ENCODE results near the gene ANXA2R. TPM values are rescaled to one million over a fixed set of nuclear protein-coding genes. Genes with fewer than 3 reads are reported as not detected.
"Not testable (repeated sequence)": the region's sequence is repeated elsewhere in the genome, so short reads cannot be mapped to it uniquely, and the experiment has no call there.

Gene ANXA2R
- total RNA-seq, 1 experiment from 2014 or later, result 4.5 TPM

- DNase-seq (ENCODE audit: low spot score), result no peak
These were observed 21.4 kb upstream of the ANXA2R start for GRCh38 chr5:43061352-43062075.

- not testable (repeated sequence) for DNase-seq (ENCODE audit: low spot score)
These were observed 19.9 kb upstream of the ANXA2R start for GRCh38 chr5:43060020-43060419.

GRCh38 chr5:43055098-43055497 is 15.0 kb upstream of the ANXA2R start:
- not testable (repeated sequence) for DNase-seq (ENCODE audit: low spot score)

GRCh38 chr5:43051684-43052083 is 11.6 kb upstream of the ANXA2R start:
- no peak for DNase-seq (ENCODE audit: low spot score)

- no peak for DNase-seq (ENCODE audit: low spot score)
These were observed 10.3 kb upstream of the ANXA2R start for GRCh38 chr5:43050384-43050783.

- DNase-seq (ENCODE audit: low spot score), result no peak
These were observed 9.1 kb upstream of the ANXA2R start for GRCh38 chr5:43049236-43049635.

- DNase-seq (ENCODE audit: low spot score), result no peak
These were observed 6.4 kb upstream of the ANXA2R start for GRCh38 chr5:43046474-43046873.

- DNase-seq (ENCODE audit: low spot score), result no peak
These were observed 5.1 kb upstream of the ANXA2R start for GRCh38 chr5:43045236-43045635.

- no peak for DNase-seq (ENCODE audit: low spot score)
These were observed 4.2 kb upstream of the ANXA2R start for GRCh38 chr5:43044181-43044914.

GRCh38 chr5:43043400-43043756 is 3.3 kb upstream of the ANXA2R start:
- DNase-seq (ENCODE audit: low spot score), result no peak

GRCh38 chr5:43042626-43043399 is 2.7 kb upstream of the ANXA2R start:
- DNase-seq (ENCODE audit: low spot score), result peak; percentile 72

GRCh38 chr5:43042176-43042625 is 2.1 kb upstream of the ANXA2R start:
- DNase-seq (ENCODE audit: low spot score), result peak; percentile 70

GRCh38 chr5:43041669-43042175 is 1.6 kb upstream of the ANXA2R start:
- peak; percentile 71 for DNase-seq (ENCODE audit: low spot score)

GRCh38 chr5:43041110-43041668 is 1.1 kb upstream of the ANXA2R start:
- DNase-seq (ENCODE audit: low spot score), result peak; percentile 68

- DNase-seq (ENCODE audit: low spot score), result peak; percentile 81
These were observed 440 bp downstream of the ANXA2R start for GRCh38 chr5:43039471-43040286.

- DNase-seq (ENCODE audit: low spot score), result no peak
These were observed 1.0 kb downstream of the ANXA2R start for GRCh38 chr5:43039152-43039470.

GRCh38 chr5:43038496-43038989 is 1.6 kb downstream of the ANXA2R start:
- peak; percentile 64 for DNase-seq (ENCODE audit: low spot score)

GRCh38 chr5:43037636-43038495 is 2.3 kb downstream of the ANXA2R start:
- DNase-seq (ENCODE audit: low spot score), result peak; percentile 91

GRCh38 chr5:43036856-43037635 is 3.1 kb downstream of the ANXA2R start:
- peak; percentile 49 for DNase-seq (ENCODE audit: low spot score)

Measured in H4 (cell line).